Measurements from ENCODE around the gene TCF12.

TCF12 gene

GRCh38 chr15:56918046-56918938 lies at the start of gene TCF12:
TCF12 (plus strand) TSS chr15:56918644; CDS start chr15:56919914, 1,270 bp downstream.
- DNase-seq: peak; percentile 89

DNA sequence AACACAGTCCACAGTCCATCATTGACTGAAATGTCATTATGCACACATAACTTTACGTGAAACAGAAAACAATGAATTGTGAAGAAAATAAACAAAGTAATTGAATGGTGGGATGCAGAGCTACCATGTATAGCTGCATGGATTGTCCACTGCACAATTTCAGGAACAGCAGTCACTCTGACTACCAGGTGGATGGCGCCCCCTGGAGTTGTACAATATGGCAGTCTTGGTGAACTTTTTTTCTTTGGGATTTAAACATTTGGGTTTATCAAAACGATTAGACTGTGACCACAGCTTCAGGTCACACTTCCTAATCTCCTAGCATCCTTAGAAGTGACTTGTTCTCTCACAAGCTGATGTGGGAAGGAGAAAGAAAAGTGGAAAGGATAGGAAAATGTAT lies 48.9 kb upstream of the TCF12 start:
- no peak for DNase-seq

DNA sequence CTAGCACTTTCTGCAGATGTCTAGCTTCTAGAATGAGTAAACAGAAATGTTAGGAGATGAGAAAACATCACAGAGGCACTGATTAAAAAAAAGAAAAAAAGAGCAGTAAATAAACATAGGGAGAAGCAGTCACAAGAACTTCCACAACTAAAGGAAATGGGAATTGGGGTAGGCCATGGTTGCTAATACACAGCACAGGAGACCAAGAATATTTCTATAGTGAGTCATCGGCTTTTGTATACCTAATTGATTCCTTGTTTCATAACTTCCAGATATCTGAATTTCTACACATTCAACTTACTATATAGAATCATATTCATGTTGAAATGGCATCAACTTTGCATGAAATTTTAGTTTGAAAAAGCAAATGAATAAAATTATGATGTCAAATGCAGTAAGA lies 47.3 kb upstream of the TCF12 start:
- no peak for DNase-seq

DNA sequence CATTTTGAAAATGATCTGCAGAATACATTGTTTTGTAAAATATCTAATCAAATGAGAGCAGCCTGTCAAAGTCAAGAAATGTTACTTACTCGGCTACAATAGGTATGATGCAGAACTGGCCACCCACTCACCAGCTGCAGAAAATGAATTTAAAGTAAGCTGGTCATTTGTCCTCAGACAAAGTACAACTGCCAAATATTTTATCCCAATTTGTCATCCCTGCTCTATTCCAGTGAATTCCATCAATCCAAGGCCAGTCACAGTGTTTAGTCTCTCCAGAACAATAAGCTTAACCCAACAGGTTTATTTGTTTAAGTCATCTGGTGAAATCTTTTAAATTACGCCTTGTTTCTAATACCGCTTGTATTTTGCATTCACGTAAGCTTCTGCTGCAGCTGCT lies 46.6 kb upstream of the TCF12 start:
- no peak for DNase-seq

DNA sequence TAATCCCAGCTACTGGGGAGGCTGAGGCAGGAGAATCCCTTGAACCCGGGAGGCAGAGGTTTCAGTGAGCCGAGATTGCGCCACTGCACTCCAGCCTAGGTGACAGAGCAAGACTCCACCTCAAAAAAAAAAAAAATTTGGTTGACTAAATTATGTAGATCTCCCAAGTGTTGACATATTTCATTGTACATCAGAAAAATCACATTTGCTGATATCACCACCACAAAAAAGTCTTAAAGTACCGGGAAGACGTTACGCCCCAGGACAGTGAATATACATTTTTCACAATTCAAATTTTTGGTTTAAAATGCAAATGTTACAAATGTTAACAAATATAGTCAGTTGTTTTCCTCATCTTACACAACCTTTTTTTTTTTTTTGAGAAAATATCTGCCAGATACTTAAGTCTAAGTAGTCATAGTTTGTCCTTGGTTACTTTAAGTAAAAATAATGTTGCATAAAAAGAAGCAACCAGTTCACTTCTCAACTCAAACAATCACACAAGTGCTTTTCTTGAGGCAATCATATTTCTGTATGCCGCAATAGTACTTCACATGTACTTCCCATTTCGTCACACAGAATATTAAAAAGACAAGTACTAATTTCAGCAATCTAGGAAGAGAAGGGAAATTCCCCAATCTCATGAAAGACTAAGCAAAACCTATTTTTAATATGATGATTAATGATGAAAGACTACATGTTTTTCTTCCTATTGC lies 41.0 kb upstream of the TCF12 start:
- DNase-seq: no peak

DNA sequence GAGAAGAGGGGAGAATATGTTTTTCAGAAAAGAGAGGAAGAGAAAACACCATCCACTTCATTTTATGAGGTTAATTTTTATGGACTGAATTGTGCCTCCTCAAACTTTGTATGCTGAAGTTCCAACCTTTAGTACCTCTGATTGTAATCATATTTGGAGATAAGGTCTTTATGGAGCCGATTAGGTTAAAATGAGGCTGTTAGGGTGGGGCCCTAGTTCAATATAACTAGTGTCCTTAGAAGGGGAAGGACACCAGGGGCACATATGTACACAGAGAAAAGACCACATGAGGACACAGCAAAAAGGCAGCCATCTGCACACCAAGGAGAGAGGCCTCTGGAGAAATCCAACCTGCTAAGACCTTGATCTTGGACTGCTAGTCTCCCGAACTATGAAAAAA lies 38.9 kb upstream of the TCF12 start:
- DNase-seq: no peak

- DNase-seq: no peak
Observed at GRCh38 chr15:56883088-56883487, 35.4 kb upstream of the TCF12 start.

GRCh38 chr15:56886363-56886931 lies 32.0 kb upstream of the TCF12 start:
- DNase-seq: no peak

DNA sequence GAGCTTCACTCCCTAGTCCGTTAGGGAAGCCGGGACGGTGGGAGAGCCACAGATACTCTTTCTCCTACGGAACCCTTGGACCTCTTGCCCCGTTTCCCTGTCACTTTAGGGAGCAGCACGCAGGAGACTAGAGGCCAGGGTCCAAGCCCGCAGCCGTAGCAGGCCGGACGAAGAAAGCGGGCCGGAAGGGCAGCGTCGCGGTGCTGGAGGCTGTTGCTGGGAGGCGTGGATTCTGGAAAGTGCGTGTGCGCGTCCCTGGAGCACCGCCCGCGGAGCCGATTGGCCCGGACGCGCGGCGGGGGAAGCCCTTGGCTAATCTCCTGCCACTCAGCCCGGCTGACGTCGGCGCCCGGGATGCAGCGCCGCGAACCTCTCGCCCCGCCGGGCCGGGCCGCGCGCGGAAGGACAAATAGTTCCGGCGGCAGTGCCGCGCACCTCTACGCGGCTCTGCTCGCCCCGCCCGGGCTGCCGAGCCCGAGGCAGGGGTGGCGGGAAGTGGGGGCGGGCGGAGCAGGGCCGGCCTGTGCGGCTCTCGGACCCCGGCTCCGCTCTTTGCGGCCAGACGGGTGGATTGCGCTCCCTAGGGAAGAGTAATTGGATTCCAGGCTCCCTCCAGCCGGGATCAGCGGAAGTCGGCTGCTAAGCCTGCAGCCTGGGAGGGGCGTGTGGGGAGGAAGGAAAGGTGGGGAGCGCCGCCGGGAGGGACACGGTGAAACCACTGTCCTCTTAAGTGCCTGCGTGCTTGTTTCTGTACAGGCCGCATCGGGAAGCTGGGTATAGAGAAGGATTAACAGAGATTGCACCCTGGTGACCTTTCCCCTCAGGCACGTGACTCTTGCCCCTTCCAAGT lies 31.3 kb upstream of the TCF12 start:
- DNase-seq: peak; percentile 93

GRCh38 chr15:56887782-56888438 lies 30.5 kb upstream of the TCF12 start:
- DNase-seq: no peak

DNA sequence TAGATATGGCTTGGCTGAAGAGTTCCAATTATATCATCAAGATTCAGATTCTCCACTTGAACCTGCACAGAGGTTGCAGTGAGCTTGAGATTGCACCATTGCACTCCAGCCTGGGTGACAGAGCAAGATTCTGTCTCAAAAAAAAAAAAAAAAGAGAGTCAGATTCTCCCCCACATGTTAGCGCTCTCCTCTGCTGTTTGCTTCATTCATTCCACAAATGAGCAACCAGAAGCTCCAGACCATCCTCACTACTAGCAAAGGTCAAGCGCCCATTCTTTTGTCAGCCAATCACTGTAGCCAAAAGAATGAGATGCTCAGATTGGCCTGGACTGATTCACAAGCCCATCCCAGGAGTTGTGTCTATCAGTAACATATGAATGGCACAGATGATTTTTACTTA lies 28.4 kb upstream of the TCF12 start:
- no peak for DNase-seq

- DNase-seq: no peak
Observed at GRCh38 chr15:56891852-56892440, 26.5 kb upstream of the TCF12 start.

GRCh38 chr15:56892659-56893363 lies 25.6 kb upstream of the TCF12 start:
- no peak for DNase-seq

DNA sequence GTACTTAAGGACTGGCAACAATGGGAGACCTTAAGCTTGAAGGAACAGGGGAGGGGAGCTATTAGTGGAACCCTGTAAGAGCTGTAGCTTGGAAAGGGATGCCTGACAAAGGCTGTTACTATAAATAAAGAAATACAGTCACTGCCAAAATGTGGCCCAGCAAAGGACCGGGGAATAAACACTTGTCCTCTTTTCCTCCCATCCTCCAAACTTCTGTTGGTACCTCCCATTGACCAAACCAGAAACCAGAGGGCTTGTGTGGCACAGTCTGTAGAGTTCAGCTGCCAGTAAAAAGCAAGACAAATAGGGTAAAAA lies 25.1 kb upstream of the TCF12 start:
- DNase-seq: no peak

DNA sequence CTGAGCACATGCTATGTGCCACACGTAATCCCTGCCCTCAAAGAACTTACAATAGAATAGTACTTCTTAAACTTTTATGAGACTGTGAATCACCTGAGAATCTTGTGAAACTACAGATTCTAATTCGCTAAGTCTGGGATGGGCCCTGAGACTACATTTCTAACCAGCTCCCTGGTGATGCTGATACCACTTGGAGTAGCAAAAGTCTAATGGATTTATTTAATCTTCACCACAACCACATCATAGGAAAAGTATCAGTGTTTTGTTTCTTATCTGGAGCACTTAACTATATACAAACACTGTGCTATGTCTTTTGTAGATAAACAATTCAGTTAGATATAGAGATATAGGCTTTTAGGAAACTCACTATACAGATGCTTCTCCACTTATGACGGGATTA lies 23.8 kb upstream of the TCF12 start:
- DNase-seq: no peak

- DNase-seq: no peak
Observed at GRCh38 chr15:56901931-56902330, 16.5 kb upstream of the TCF12 start.

GRCh38 chr15:56906766-56907165 lies 11.7 kb upstream of the TCF12 start:
- no peak for DNase-seq

DNA sequence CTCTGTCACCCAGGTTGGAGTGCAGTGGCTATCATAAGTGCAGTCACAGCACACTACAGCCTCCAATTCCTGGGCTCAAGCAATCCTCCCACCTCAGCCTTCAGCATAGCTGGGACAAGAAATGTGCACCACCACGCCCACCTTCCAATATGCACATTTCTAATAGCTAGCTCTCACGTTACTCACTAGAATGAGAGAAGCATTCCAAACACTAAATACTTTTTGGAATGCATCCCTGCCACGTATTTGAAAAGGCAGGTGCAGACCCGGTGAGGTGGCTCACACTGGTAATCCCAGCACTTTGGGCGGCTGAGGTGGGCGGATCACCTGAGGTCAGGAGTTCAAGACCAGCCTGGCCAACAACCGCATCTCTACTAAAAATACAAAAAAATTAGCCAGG lies 7.6 kb upstream of the TCF12 start:
- DNase-seq: no peak

DNA sequence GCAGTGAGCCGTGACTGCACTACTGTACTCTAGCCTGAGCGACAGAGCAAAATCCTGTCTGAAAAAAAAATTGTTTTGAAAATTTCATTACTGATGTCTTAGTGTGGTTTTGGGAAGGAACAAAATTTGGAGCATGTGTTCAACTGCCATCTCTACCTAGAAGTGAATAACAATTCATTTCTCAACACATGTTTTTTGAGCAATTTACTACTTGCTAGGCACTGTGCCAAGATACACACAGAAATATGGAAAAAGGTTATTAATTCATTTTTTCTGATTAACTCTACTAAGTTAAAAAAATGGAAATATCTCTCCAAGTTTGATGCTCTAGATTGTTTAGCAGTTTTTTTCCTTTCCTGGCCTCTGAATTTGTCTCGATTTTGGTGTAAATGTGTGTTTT lies 5.2 kb upstream of the TCF12 start:
- DNase-seq: no peak

DNA sequence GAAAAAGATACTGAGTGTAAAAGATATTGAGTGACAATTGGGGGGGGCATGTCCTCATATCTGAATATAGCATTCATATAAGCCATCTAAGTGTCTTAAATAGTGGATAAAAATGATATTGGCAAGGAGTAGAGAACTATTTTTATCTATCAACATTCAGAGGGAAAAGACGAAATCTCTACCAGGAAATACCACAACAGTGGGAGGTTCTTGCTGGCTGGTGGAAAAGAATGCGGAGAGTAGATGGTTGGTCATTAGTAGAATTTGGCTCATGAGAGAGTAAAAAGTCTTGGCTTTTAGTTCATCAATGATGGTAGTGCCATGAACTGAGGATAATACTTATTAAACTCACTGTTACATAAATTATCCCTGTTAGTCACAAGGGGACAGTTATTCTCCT lies 4.8 kb upstream of the TCF12 start:
- no peak for DNase-seq

DNA sequence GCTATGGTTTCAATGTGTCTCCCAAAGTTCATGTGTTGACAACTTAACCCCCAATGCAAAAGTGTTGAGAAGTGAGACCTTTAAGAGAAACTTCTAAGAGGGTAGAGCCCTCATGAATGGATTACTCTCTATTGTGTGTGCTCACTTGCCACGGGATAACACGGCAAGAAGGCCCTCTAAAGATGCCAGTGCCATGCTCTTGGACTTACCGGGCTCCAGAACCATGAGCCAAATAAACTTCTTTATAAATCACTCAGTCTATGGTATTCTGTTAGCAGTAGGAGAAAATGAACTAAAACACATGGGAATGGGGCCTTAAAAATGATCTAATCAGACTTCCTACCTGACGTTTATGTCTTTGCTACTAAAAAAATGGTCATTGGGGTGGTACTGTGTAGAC lies 2.6 kb upstream of the TCF12 start:
- no peak for DNase-seq
